GM10248 (cell line): ENCODE measurements around the gene ASXL1.

Experiments
- CTCF ChIA-PET: fragments of 300-600 bp; sonication (Branson Sonifier 250); formaldehyde crosslinking; extraction: SDS; loops from one replicate; lab custom pipeline; 2021; ENCODE audit warnings: antibody characterized with exemption; lab: Yijun Ruan, JAX
- POLR2A ChIA-PET: fragments of 350-650 bp; sonication (Branson Sonifier 250); formaldehyde crosslinking; extraction: SDS; loops from one replicate; lab custom pipeline; 2020; ENCODE audit warnings: antibody characterized with exemption; lab: Yijun Ruan, JAX
- DNase-seq: peaks from one replicate; pipeline ENCODE4 v3.0.0; 2012; ENCODE audit errors: extremely low spot score
- CTCF ChIP-seq: IDR thresholded peaks from 2 replicates; pipeline ENCODE4 v1.5.1; 2012; ENCODE audit warnings: mild to moderate bottlenecking, low read depth; ENCODE audit errors: extremely low read depth, missing control alignments, control extremely low read depth

Gene ASXL1

GRCh38 chr20:32327087-32327681, 30.9 kb upstream of the ASXL1 start:
- no peak for DNase-seq
- ChIA-PET POLR2A (no interaction called here), CTCF (interaction anchor here (1.4 to 2.2 kb wide), 2 partner anchors 9 to 18 kb away, joined by 3 to 6 read pairs; no protein-coding TSS in a partner anchor)
- no peak for TF ChIP-seq CTCF

DNA sequence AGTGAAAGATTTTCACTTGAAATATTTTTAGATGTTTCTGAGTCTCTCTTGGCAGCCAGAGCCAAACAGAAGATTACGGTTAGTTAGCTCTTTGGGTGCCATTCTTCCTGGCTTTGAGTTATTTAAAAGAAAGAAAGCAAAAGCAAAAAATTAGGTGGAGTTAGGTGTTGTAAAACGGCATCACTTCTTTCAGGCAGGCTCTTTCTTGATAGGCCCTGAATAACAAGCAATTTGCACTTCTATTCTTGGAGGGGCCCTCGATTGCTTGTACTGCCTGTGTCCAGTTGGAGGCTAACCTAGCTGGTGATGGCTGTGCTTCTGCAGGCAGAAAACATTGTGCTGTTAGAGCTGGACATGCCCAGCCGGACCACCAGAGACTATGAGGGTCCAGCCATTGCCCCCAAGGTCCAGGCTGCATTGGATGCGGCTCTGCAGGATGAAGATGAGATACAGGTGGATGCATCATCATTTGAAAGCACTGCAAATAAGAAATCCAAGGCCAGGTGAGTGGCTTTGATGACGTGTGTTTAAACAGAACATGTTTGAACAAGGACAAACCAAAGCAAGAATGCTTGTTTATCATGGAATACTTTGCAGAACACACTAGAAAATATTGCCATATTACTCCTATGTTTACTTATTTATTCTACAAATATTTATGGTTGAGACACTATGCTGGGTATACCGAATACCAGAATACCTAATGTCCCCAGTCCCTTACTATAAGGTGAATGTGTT, 28.1 kb upstream of the ASXL1 start:
- CTCF ChIA-PET = interaction anchor here (0.6 kb wide), 1 partner anchor 128 kb away, joined by 3 read pairs; no protein-coding TSS in a partner anchor
- POLR2A ChIA-PET = no interaction called here
- no peak for DNase-seq
- TF ChIP-seq CTCF = no peak

- no peak for DNase-seq
- CTCF ChIA-PET = no interaction called here
- POLR2A ChIA-PET = no interaction called here
Measured at GRCh38 chr20:32330555-32330897, 27.6 kb upstream of the ASXL1 start.

DNA sequence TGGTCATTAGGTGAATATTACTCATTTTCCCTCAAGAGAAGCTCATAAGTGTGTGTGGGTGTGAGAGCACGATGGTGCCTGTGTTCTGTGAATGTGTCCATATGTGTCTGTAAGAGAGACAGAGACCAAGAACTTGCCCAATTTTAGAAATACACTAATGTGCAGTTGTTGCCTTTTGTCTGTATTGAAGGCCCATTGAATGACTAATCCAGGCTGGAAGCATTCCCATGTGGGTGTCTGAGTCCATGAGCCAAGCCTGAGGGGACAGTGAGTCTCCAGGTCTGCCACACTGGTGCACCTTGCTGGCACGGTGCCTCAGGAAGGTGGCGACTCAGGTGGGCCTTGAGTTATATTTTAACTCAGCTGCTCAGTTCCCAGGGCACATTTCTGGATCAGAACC, 25.5 kb upstream of the ASXL1 start:
- DNase-seq = no peak
- TF ChIP-seq CTCF = no peak
- POLR2A ChIA-PET = interaction anchor here (1.0 kb wide), 1 partner anchor 47 kb away, joined by 3 read pairs; no protein-coding TSS in a partner anchor
- CTCF ChIA-PET = interaction anchor here (1.1 to 2.3 kb wide), 7 partner anchors 9 to 125 kb away, joined by 3 to 6 read pairs (median 4); no protein-coding TSS in a partner anchor

More at GRCh38 chr20:32330555-32330897, 27.6 kb upstream of the ASXL1 start:
- TF ChIP-seq CTCF = no peak

DNA sequence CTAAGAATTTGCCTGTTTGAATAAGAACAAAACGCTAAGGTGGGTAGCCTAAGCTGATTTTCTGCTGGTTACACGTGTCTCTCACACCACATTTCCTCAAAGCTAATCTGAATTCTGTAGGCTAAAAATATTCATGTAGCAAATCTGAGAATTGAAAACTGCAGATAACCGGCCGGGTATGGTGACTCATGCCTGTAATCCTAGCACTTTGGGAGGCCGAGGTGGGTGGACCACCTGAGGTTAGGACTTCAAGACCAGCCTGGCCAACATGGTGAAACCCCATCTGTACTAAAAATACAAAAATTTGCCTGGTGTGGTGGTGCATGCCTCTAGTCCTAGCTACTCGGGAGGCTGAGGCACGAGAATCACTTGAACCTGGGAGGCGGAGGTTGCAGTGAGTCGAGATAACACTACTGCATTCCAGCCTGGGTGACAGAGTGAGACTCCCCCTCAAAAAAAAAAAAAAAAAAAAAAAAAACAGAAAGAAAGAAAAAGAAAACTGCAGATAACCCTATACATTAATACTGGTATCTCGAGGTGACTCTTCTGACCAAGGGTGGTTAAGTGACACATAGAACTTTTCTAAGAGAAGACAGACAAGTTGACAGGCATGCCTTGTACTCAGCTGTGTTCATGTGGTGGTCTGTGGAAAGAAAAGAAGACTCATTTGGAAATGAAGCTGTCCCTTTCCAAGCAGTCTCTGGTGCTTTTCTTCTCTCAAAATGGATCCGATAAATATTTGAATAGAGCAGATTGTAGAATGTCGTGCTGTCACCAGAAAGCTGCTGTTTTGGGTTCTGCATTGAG, 24.7 kb upstream of the ASXL1 start:
- ChIA-PET POLR2A (interaction anchor here (0.6 to 0.7 kb wide), 2 partner anchors 116 to 252 kb away, joined by 3 to 7 read pairs; no protein-coding TSS in a partner anchor), CTCF (interaction anchor here (0.8 to 2.3 kb wide), 4 partner anchors 9 to 123 kb away, joined by 3 to 5 read pairs (median 4); no protein-coding TSS in a partner anchor)
- TF ChIP-seq CTCF = no peak
- DNase-seq = peak; percentile 57
